HEK293T (cell line): ENCODE results near the gene OR4E1.

ENCODE experiments used
- ARNT ChIP-seq: fragments of 450-650 bp; IDR thresholded peaks from 2 replicates; pipeline ENCODE4 v1.6.1; 2017; ENCODE audit warnings: mild to moderate bottlenecking
- HDGF ChIP-seq: fragments of 450-650 bp; IDR thresholded peaks from 2 replicates; pipeline ENCODE4 v1.6.1; 2017; ENCODE audit warnings: antibody characterized with exemption, borderline replicate concordance
- L3MBTL2 ChIP-seq: fragments of 450-650 bp; conservative IDR thresholded peaks from 2 replicates; pipeline ENCODE4 v1.6.1; 2016; ENCODE audit warnings: mild to moderate bottlenecking
- SP1 ChIP-seq: fragments of 450-650 bp; IDR thresholded peaks from 2 replicates; pipeline ENCODE4 v1.6.1; 2017
- TARDBP ChIP-seq: fragments of 450-650 bp; IDR thresholded peaks from 2 replicates; pipeline ENCODE4 v1.6.1; 2016

- TF ChIP-seq HDGF (no peak), SP1 (no peak), ARNT (no peak), TARDBP (no peak), L3MBTL2 (no peak)
These were observed 28.7 kb upstream of the OR4E1 start for GRCh38 chr14:21702316-21702715.
